Measurements from ENCODE around the gene CCDC43.
"Not testable (repeated sequence)": the region's sequence is repeated elsewhere in the genome, so short reads cannot be mapped to it uniquely, and the experiment has no call there.

Gene CCDC43
- 38.6 reads per million, percentile 62 among the genes with 10 or more reads in this experiment for total RNA-seq

- DNase-seq = peak; percentile 87
These were observed at the start of gene CCDC43 for GRCh38 chr17:44689477-44690217. Gene CCDC43 (minus strand): TSS chr17:44689776. CDS start chr17:44689753, 23 bp downstream.

- no peak for DNase-seq
These were observed 48.8 kb upstream of the CCDC43 start for GRCh38 chr17:44738214-44738906.

- DNase-seq = no peak
These were observed 47.1 kb upstream of the CCDC43 start for GRCh38 chr17:44736551-44737240.

- no peak for DNase-seq
These were observed 44.7 kb upstream of the CCDC43 start for GRCh38 chr17:44734272-44734671.

- no peak for DNase-seq
These were observed 44.2 kb upstream of the CCDC43 start for GRCh38 chr17:44733753-44734152.

DNA sequence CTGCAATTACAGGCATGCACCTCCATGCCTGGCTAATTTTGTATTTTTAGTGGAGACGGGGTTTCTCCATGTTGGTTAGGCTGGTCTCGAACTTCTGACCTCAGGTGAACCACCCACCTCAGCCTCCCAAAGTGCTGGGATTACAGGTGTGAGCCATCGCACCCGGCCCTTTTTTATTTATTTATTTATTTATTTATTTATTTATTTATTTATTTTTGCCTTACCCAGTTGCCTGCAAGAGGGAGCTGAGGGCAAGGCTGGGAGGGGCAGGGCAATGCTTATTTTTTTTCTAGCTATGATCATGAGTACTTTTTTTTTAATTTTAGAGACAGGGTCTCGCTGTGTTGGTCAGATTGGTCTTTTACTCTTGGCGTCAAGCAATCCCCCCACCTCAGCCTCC lies 36.5 kb upstream of the CCDC43 start:
- DNase-seq = not testable (repeated sequence)

DNA sequence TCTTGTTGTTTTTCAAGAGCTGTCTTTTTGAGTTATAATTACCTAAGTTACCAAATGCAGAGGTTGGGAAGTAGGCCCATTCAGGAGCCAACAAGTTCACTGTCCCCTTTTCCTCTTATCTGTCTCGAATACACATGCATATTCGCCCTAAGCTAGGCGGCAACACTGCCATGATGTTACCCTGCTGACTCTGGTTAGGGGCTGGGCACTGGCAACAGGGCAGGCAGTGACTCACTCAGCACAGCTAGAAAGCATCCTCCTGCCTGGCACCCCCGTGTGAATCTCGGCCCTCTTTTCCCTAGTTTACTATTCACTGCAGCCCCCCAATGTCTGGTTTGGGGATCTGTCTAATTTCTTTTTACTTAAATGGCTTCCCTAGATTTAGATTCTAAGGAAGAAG lies 32.7 kb upstream of the CCDC43 start:
- DNase-seq = no peak

GRCh38 chr17:44719444-44719843 lies 29.9 kb upstream of the CCDC43 start:
- DNase-seq = no peak

- DNase-seq = peak; percentile 83
These were observed 19.1 kb upstream of the CCDC43 start, which contains the start of gene DBF4B for GRCh38 chr17:44708401-44709263. Gene DBF4B (plus strand): TSS chr17:44708665. CDS start chr17:44708821, 156 bp downstream.

- no peak for DNase-seq
These were observed 18.3 kb upstream of the CCDC43 start for GRCh38 chr17:44707755-44708400.

DNA sequence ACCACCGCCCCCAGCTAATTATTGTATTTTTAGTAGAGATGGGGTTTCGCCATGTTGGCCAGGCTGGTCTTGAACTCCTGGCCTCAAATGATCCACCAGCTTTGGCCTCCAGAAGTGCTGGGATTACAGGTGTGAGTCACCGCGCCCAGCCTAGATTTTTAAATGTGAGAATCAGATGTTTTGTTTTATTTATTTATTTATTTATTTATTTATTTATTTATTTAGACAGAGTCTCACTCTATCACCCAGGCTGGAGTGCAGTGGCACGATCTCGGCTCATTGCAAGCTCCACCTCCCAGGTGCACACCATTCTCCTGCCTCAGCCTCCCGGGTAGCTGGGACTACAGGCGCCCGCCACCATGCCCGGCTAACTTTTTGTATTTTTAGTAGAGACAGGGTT lies 10.7 kb upstream of the CCDC43 start:
- not testable (repeated sequence) for DNase-seq

- DNase-seq = no peak
These were observed 4.0 kb upstream of the CCDC43 start for GRCh38 chr17:44693609-44694008.

- DNase-seq = not testable (repeated sequence)
These were observed 1.2 kb upstream of the CCDC43 start for GRCh38 chr17:44690746-44691306.

GRCh38 chr17:44688675-44689476 lies 700 bp downstream of the CCDC43 start:
- no peak for DNase-seq

GRCh38 chr17:44688200-44688599 lies 1.4 kb downstream of the CCDC43 start:
- DNase-seq = no peak

- DNase-seq = no peak
These were observed 1.8 kb downstream of the CCDC43 start for GRCh38 chr17:44687756-44688155.

- not testable (repeated sequence) for DNase-seq
These were observed 6.3 kb downstream of the CCDC43 start for GRCh38 chr17:44683303-44683702.

DNA sequence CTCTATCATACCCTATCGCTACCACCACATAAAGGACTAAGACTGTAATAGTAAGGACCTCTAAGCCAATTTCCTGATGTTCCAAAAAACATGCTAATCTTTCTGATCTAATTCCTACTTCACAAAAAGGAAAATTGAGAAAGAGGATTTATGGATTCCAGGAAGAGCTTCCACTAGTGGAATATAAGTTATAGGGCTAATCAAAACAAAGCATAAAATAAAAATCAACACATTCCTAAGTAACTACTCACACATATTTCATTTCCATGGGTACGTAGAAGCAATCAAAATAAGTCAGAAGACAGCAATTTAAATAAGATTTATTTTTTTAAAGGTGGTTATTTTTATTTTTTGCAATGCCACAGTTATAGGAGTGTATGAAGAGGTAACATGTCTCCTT lies 12.4 kb downstream of the CCDC43 start:
- DNase-seq = no peak

DNA sequence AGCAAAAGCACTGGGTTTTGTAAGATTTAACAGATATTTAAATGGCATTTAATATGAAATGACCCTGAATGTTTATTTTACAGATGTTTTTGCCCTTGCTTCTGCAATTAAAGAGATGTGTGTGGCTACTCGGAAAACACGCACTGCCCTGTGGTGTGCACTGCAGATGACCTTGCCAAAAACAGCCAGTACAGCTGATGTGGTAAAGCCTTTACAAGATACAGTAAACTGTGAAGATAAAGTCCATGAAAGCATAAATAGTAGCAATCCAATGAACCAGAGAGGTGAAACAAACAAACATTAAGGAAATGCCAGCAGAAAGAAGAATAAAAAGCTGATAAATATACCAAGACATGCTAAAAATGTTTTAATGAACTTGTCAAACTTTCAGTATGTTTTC lies 15.7 kb downstream of the CCDC43 start:
- DNase-seq = no peak

DNA sequence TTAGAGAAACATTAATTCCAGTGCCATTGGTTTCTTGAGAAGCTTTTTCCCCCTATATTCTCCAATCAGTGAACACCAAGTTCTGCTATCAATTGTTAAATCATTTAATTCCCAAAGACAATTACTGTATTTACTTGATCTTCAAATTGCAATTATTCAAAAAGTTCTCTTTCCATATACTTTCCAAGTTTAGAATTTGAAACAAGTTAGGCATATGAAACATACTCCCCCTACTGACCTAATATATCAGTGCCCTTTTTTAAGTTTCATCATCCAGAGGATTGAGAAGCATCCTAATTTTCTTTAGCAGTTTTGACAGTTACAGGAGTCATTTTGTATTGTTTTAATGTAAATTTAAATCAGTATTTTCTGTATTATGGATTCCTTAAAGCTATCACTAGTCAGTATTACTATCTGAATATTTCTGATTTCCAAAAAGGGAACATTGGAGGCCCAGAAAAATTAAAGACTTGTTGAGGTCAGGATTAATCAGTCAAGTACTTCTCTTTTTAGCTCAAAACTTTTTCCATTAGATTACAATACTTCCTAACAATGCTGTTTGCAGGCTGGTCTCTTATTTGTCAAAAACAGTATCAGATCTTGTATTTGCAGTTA lies 17.0 kb downstream of the CCDC43 start:
- DNase-seq = no peak

All from effector CD4-positive, alpha-beta T cell (primary cell).